Upper lobe of left lung (tissue), 4 donors: ENCODE results near the gene CAB39.

Source experiments
- CTCF ChIP-seq, 6 experiments: fragments of 450-650 bp in 4 of 6; fragments of 200-600 bp in 2 of 6; sonication (generic) in 2 of 6; IDR thresholded peaks; one replicate each; pipeline ENCODE4 v1.5.1; 2016 to 2019; ENCODE audit warnings: antibody characterized with exemption in 6 of 6
- EP300 ChIP-seq, 4 donors: sonication (generic); formaldehyde crosslinking; IDR thresholded peaks; one replicate each; pipeline ENCODE4 v1.5.1; 2017; ENCODE audit warnings: antibody characterized with exemption in 4 of 4, control low read depth in 2 of 4

GRCh38 chr2:230734247-230735175, 21.9 kb downstream of the CAB39 start:
- no peak for TF ChIP-seq CTCF (IDR thresholded peaks at IDR 0.05)
- TF ChIP-seq EP300 (IDR thresholded peaks at IDR 0.05): no peak
